SK-N-MC (cell line): ENCODE results near the gene HINT3.

Experiments used
- FOXP2 ChIP-seq: optimal IDR thresholded peaks from 2 replicates; pipeline ENCODE3; 2011; ENCODE audit warnings: mild to moderate bottlenecking, moderate library complexity; ENCODE audit not compliant: insufficient read depth; ENCODE audit errors: extremely low read length, control extremely low read depth
- POLR2AphosphoS5 ChIP-seq: IDR thresholded peaks from 2 replicates; pipeline ENCODE4 v1.6.1; 2012; ENCODE audit warnings: mild to moderate bottlenecking, low read depth, low read length, borderline replicate concordance

- TF ChIP-seq FOXP2 (no peak), POLR2AphosphoS5 (no peak)
Measured at GRCh38 chr6:125981571-125982185, 25.1 kb downstream of the HINT3 start.
